Islet precursor cell (in vitro differentiated cells): Measurements from ENCODE around the gene LDLRAP1.

Experiments
- DNase-seq: peaks from one replicate; pipeline ENCODE4 v3.0.0-alpha.2; 2018

LDLRAP1 gene

GRCh38 chr1:25524568-25525360 lies 18.6 kb upstream of the LDLRAP1 start:
- DNase-seq, result no peak

DNA sequence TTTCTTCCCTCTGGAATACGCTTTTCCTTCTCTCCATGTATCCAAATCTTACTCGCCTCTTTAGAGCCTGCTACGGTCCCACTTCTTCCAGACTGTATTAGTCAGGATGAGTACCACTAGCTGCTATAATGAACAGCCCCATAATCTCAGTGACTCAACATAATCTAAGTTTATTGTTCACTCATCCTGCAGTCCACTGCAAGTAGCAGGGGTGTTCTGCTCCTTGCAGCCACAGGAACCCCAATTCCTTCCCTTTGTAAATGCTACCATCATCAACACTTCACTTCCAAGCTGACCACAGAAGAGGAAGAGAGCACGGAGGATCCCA lies 18.1 kb upstream of the LDLRAP1 start:
- DNase-seq, result no peak

GRCh38 chr1:25526753-25527152 lies 16.7 kb upstream of the LDLRAP1 start:
- no peak for DNase-seq

DNA sequence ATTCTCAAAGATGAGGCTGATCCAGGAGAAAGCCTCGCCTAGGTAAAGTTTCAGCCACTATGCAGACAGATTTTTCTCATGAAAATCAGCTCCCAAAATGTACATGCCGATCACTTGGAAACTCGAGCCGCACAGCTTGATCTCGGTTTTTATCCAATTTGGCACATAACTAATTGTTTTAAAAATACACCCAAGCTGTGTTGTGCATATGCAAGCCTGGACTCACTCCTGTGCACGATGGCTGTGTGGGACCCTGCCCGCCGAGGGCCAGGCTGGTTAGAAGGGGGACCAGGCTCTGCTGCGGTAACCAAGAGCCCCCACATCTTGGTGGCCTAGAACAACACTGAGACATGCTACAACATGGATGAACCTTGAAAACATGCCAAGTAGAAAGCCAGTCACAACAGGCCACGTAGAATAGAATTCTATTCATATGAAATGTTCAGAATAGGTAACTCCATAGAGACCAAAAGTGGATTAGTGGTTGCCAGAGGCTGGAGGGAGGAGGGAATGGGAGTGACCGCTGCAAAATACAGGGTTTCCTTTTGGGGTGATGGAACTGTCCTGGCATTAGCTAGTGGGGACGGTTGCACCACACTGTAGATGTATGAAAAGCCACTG lies 16.1 kb upstream of the LDLRAP1 start:
- no peak for DNase-seq

DNA sequence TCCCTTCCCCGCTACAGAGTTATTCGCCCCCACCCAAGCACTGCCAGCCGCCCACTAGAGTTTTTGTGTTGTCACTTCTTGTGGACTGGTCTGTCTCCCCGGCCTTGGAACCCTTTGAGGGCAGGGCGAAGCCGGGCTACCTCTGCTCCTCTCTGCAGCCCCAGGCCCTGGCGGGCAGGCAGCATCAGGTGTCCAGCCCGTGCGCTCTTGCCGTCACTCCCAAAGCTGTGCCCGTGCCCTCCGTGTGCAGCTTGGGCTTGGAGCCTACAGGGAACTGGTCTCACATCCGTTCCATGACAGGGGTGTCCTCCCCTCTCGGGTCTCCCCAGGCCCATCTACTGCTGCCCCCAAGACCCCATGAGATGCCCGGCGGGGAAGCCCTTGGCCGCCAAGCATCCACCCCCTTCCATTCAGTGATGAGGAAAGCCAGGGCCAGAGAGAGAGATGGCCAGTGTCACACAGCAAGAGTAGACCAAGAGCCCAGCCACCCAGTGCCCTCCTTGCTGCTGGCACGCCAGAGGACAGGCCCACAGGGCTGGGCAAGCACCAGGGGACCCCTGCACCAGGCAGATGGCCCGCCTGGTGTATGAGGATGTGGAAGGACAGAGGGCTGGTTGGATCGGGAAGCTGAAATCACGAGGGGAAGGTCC lies 15.3 kb upstream of the LDLRAP1 start:
- DNase-seq, result no peak

- DNase-seq, result no peak
These were observed 14.4 kb upstream of the LDLRAP1 start for GRCh38 chr1:25528881-25529517.

DNA sequence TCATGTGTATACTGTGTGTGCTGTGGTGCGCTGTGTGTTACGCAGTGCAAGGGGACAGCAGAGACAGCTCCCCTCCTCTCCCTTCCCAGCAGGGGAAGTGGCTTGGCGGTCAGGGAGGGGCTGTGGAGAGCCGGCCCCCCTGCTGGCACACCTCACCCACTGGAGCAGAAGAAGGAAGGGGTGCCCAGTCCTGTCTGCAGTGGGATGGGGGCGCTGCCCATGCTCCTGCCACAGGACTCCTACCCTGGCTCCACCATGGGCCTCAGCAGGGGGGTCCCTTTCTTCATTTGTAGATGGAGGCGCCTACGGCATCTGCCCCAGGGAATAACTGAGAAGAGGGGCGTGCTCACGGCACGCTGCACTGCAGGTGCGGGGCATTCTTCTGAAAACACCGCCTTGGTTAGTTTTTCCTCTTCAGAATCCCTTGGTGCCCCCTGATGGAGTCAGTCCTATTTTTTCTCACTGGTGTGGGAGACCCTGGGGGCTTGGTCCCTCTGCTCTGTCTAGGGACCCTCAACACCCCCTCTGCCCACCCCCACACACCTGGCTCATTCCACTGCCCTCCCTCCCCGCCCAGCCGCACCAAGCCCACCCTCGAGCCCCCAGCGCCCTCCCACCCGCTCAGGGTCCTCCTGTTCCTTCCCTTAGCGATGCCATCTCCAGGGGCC lies 13.8 kb upstream of the LDLRAP1 start:
- no peak for DNase-seq

DNA sequence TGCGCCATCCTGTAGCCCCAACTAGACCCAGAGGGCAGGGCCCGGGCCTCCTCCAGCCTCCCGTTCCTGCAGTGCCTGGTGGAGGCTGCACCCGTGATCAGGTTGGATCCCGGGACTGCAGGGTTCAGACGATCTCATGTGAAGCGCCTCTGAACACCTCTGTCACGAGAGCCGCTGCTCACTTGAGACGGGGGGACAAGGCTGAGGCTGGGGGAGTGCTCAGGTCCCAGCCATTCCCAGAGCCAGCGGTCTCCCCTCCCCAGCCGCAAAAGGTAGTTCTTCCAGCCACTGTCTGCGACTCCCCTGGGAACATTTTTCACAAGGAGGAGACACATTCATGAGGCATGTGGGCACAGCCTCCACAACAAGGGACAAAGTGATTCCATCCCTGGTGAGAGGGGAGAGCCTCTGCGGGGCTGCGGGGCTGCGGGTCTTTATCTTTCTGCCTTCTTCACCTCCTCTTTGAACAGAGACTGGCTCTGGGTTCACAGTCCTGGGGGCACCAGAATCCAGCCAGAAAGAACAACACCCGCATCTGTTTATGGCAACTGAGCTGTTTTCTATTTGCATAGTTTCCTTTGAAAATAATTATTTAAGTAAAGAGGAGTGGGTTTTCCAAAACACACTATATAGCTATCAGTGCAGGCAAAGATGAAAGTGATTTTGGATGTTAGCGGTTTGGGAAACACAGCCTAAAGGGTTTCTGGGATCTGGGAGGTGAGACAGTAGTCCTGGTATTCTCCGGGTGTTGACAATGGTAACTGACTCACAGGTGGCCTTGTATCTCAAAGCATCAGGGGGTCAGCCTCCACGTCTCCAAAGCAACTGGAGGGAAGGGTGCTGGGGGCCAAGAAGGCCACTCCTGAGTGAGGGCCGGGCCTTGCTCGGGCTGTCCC lies 13.0 kb upstream of the LDLRAP1 start:
- DNase-seq, result no peak

DNA sequence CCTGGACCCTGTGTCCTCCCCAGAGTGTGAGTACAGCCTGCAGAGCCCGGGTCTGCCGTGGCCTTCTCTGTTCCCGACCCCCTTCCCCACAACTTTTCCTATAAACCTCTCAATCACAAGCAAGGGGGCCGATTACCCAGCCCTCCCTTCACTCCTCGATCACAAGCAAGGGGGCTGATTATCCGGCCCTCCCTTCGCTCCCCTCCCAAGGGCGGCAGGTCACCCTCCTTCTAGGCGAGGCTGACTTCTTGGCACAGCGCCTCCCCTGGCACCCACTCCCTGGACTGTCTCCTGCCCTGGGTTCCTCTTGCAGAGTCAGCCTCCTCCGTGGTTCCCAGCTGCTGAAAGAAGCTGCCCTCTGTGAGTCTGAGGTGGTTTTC lies 12.3 kb upstream of the LDLRAP1 start:
- DNase-seq, result no peak

- DNase-seq, result no peak
These were observed 10.4 kb upstream of the LDLRAP1 start for GRCh38 chr1:25532970-25533369.

DNA sequence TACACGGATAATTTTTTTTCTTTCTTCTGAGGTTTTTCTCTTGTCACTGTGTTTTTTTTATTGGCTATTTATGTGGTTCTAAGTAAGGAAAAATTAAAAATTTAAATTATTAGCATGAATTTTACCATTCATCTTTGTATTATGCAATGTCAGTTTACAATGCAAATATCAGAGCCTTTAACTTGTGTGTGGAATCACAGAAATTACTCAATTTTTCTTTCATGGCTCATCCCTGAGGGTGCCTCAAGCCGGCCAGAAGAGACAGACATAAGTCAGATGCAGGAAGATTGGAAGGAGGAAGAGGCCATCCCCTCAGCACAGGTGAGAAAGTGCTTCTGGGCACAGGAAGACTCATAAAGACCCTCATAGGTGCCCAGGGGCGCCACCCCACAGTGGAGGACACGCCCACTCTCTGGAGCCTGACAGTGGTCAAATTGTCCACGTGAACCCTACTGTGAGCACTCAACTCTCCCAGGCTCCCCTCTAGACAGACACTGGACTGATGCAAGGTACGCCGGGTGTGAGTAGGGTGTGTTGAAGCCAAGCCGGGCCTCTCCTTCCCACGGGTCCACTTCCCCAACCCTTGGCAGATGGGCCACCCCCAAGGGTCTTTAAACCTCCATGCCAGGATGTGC lies 9.5 kb upstream of the LDLRAP1 start:
- no peak for DNase-seq

- DNase-seq, result no peak
These were observed 9.0 kb upstream of the LDLRAP1 start for GRCh38 chr1:25534410-25534788.

DNA sequence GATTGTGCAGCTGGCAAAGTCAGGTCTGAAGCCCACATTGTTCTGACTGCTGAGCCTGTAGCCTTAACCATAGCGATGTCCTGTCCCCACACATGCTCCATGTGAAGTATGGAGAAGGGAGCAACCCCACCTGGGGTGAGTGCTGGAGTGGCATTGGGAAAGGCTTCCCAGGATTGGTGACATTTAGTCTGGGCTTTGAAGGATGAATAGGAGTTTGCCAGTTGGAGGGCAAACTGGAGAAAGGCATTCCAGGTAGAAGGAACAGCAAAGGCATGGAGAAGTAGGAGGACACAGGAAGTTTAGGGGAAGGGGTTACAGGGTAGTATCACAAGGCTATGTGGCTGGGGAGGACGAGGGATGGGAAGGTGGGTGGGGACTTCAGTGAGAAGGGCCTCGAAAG lies 7.3 kb upstream of the LDLRAP1 start:
- DNase-seq, result no peak

GRCh38 chr1:25537153-25537831 lies 6.1 kb upstream of the LDLRAP1 start:
- no peak for DNase-seq

GRCh38 chr1:25538191-25538767 lies 5.1 kb upstream of the LDLRAP1 start:
- peak; percentile 84 for DNase-seq

- no peak for DNase-seq
These were observed 2.6 kb upstream of the LDLRAP1 start for GRCh38 chr1:25540750-25541342.

DNA sequence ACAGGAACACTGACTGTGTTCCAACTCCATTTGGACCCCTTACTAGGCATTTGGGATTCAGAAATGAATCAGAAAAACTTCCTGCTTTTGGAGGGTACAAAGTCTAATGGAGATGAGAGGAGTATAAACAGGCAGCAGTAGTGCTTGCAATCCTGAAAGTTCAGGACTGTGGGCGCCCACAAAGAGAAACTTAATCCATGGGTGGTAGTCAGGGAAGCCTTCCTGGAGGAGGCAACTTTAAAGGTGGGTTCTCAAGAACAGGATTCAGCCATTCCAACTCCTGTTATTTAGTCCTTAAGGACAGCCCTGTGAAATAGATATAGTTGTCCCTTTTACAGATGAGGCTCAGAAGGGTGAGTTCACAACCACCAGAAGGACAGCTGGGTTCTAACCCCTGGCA lies 2.0 kb upstream of the LDLRAP1 start:
- no peak for DNase-seq

DNA sequence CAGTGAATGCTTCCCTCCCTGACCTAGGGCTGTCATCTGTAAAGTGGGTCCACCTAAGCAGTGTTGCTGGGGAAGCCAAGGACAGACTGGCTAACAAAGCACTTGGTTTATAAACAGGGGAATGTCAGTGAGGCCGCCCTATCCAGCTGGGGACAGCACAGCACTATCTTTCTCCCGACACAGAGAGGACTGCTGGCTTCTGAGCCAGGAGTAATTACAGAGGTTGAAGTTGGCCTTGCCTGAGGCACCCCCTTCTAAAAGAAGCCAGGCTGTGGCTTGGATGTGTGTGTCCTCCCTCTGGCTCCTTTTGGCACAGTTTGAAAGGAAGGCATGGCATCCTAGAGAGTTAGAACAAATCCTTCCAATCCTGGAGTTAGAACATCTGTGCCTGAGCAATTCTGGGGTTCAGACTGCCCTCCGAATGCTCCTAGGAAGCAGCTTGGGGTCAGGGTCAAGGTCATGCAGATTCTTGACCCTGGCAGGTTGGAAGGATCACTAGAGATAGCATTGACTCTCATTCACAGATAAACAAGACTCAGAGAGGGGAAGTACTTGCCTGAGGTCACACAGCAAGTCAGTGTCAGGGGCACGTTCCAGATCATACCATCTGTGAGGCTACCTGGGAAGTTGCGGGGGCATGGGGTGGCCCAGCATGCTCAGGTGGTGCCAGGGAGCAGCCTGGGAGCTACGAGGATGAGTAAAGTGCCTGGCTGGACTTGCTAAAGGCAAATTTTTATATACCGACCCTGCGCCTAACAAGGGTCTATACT lies 1.3 kb upstream of the LDLRAP1 start:
- DNase-seq, result peak; percentile 74

DNA sequence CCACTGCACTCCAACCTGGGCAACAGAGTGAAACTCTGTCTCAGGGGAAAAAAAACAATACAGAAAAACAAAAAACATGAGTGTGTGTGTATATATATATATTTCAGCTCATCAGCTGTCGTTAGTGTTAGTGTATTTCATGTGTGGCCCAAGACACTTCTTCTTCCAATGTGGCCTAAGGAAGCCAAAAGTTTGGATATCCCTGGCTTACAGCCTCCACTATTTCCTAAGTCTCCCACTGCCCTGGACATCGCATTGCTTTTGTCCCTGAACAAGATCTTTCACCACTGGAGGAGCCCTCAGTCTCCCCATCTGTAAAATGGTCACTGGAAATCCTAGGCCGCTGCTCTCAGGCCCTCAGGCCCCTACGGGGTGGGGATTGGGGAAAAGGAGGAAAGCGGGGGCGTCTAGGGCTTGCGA lies 391 bp upstream of the LDLRAP1 start:
- no peak for DNase-seq
